ENCODE data around the gene MYLK.

Gene MYLK

DNA sequence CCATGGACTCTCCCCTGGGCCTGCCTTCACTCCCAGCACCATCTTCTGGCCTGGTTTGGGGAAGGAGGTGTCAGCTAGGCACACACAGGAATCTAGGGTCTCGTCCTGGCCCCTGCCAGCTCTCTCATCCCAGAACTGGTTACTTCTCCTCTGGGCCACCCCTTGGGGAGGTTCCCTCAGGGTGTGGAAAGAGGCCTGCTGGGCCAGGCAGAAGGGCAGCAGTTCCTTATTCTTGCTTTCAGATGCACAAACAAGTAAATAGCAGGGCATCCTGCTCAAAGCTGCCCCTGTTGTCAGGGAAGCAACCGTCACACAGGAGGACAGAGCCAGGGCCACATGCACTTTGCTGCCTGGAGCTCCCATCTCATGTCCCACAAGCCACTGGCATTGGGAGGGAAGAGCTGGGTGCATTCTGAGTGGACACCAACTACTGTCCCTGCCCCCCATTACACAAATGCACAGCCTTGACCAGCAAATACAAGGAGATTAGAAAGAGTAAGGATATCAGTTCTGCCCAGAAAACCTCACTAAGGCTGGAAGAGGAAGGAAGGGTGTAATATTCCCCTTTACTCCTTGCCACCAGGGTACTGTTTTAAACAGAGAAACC, 190.4 kb downstream of the MYLK start:
- no peak for DNase-seq

DNA sequence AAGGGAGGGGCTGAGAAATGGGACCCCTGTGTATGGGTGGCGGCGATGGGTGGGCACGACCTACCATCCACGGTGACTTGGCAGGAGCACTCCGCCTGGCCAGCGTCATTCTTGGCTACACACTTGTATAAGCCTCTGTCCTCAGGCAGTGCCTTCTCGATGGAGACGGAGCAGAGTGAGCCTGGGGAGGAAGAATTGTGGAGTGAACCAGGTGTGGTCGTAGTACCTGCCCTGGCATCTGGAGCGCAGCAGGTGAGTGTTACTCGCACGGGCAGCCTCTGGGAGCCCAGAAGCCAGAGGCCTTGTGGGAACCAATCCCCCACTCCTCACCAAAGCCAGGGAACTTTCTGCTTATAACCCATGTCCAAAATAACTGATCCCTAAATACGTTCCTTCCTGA, 191.5 kb downstream of the MYLK start:
- DNase-seq, result no peak

DNA sequence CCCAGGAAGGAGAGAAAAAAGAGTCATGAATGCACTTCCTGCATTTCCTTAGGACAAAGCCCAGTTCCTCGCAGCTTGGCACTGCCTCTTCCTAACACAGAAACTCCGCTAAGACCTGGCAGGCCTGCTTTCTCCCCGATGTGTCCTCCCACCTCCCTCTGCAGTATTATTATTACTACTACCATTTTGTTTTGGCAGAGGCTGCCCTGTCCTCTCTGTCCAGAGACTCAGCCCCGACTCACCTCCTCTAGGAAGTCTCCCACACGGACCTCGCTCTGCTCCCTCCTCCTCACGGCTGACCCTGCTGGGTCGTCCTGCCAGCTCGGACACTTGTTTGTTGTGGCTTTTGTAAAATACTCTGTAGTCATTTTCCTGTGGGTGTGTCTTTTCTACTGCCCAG, 192.1 kb downstream of the MYLK start:
- no peak for DNase-seq

DNA sequence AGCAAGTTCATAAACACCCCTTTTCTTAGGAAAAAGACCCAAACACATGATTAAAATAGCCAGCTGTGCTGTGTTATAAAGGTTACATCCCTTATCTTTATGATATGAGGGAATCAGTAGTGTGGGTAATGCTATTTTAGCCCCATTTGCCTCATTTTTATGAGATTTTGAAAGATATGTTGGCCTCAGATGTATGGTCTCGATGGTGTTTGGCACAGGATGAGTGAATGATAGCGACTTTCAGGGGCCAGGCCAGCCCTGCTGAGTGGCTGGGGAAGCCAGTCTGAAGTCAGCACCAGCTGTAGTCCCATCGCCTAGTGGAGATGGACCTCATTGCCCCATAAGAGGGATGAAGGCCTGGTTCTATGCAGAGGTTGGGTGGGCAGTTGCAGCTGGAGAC, 194.3 kb downstream of the MYLK start:
- no peak for DNase-seq

DNA sequence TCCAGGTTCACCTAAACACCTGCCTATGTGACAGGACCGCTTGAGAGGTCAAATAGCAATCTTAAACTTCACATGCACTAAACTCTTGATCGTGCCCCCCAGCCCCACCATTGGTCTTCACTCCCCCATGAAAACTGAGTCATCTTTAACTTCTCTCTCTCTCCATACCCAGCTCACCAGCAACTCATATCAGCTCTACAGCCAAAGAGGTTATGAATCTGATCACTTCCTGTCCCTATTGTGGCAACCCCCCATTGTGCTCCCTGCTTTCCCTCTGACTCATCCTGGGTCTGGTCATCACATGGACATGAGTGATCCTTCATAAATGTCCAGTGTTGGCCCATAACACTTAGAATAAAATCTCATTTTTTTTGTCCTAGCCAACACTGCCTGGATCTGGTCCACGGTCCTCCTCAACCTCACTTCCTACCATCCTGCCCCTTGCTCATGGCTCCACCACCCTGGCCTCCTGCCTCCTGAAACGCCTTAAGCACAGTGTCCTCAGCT, 195.8 kb downstream of the MYLK start:
- DNase-seq, result peak; percentile 22

DNA sequence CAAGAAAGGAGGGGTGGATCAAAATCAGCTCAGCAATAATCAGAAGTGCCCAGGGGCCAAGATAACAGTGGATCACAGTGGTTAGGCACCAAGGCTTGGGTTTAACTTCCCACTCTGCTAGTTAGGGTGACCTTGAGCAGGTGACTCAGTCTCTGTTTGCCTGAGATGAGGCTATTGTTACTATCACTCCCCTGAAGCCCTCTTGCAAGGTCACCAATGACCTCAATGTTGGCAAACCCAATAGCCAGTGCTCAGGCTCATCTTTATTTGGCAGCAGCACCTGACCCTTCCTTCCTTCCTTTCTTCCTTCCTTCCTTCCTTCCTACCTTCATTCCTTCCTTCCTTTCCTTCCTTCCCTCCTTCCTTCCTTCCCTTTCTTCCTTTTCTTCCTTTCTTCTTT, 196.8 kb downstream of the MYLK start:
- peak; percentile 38 for DNase-seq

DNA sequence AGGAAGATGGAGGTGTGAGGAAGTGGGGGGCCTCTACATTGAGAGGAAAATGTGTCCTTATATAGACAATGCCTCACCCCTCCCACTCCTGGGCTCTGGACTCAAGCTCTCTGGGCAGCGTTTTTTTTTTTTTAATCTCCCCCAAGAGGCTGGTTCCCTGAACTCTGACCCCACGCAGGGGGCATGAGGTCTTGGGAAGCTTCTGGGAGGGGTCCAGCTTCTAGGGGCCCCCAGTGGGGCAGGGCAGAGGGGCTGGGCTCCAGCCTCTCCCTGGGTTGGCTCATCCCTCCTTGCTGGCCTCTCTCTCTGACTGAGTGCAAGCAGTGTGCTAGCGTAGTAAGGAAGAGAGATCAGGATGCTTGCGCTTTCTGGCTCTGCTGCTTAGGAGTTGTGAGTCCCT, 197.9 kb downstream of the MYLK start:
- DNase-seq, result no peak

DNA sequence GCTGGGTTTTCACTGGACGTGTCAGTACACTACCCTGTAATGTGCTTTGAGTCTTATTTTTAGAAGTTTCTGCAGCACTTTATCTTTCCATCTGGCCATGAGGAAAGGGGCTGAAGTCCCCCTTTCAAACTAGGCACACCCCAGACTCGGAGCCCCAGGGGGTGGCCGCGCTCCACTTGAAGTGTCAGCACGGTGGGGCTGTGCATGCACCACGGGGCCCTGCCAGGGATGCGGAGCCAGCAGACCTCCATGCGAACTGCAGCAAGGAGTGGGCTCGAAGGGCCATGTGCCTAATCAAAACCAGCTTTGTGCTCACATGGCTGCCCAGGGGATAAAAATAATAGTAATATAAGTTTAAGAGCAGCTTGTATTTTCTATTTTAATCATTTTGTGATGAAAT, 198.4 kb downstream of the MYLK start:
- no peak for DNase-seq

DNA sequence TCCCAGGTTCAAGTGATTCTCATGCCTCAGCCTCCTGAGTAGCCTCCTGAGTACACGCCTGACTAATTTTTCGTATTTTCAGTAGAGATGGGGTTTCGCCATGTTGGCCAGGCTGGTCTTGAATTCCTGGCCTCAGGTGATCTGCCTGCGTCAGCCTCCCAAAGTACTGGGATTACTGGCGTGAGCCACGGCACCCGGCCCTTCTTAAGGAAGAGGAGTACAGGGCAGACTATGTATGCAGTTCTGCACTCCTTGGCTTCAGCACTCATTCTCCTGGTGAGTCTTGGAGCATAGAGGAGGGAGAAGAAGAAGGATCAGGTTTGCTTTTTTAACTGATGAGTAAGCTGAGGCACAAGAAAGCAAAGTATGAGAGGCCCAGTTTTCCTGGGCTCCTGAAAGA, 199.5 kb downstream of the MYLK start:
- no peak for DNase-seq

DNA sequence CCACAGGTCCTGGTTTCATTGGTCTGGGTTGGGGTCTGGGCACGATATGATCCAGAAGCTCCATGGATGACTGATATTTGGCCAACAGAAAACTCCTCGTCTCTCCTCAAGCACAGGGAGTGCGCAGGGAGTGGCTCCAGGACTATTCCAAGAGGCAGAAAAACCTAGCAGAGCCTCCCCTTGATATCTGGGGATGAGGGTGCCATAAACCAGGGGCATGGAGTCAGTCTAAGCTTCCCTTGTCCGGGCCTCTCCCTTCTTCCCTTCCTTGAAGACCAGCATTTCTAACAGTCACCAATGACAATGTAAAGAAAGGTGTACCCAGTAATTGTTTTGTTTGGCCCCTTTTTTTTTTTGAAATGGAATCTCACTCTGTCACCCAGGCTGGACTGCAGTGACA, 199.9 kb downstream of the MYLK start:
- DNase-seq, result no peak

DNA sequence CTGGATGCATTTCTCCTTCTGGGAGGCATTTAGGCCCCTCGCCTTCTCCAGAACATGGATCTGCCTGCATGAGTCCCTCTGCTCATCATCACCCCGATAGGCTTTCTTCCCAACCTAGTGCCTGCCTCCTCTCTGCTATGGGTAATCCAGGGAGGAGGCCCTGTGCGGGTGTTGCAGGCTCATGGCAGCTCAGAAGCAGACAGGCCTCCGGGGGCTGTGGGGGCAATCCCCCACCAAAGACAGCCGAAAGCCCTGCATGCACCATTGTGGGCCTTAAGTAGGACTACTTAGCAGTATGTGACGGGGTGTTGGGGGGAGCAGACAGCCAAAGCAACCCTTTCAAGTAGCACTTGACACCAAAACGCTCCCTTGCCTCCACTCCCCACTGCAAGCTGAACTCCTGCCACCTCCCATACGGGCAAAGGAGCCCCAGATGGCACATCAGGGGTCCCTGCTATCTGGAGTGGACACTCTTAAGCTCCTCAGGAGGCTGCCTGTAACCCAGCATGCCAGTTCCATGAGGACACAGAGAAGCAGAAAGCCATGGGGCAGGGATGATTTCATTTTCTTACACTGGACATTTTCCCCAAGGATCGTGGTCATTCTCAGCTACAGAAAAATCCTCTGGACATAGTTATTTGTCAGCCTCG, 200.5 kb downstream of the MYLK start:
- DNase-seq, result no peak

DNA sequence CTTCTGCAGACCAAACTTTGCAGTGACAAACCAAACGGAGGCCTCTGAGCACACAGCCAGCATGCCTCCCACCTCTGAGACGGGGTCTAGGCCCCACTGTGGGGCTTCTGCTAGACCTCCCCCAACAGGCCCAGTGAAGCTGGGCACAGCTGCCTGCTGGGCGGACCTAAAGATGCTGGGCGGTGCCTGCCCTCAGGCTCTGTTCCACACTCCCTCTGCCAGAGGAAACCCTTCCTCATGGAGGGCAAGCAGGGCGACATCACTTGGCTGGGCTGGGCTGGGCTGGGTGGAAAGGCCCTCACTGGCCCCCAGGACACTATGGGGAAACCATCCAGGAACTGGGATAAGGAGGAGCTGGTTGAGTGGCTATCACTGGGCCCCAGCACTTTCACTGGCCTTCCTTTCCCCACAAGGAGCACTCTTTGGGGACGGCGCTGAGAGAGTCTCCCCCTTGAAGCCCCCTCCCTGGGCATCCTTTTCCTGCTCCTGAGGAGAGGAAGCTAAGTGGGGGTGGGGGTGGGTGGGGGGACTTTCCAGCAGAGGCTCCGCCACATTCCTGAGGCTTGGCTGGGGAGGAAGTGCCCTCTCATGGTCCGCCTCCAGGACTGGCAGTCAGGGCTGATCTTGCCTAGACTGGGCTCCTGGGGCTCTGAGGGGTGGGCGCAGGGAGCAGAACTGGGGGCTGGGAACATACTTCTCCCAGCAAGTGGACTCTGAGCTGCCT, 201.2 kb downstream of the MYLK start:
- no peak for DNase-seq

DNA sequence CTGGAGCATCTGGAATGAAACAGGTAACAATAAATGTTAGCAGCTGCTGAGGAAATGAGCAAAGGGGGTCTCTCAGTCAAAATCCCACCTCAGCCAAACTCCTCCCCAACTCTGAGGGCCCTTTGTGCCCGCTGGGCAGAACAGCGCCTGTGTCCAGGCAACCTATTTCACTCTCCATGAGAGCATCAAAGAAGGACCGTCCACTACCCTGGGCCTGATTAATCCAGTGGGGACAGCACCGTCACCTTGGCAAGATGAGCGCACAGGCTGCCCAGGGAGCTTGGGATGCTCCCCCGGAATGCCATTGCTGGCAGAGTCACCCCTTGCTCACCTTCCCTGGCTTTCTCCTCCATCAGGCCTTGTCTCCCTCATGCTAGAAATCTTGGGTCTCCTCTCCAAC, 201.8 kb downstream of the MYLK start:
- no peak for DNase-seq

DNA sequence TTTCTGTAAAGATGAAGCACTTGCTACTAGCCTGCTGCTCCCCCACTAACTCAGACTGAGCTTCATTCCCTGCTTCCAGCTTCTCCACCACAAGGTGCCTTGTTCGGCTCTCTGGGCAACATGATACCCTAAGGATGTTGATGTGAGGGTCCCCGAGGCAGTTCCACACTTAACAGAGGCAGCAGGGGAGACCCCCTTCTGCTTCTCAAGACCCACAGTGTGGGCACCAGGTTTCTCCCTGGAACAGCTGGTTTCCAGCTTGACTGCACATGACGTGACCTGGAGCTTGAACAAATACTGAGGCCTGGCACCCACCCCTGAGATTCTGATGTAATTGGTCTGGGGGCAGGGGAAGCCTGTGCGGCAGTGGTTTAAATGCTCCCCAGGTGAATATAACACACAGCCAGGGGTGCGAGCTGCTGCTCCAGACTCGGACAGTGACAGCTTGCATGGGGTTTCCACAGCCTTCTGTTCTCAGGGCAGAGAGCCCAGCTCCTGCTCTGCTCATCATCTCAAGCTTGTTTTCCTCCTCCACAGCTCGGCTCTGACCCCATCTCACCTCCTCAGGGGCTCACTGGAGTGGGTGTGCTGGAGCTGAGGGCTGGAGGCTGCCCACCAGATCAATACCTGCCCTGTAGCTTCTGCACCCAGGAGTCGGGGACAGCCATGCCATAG, 204.3 kb downstream of the MYLK start:
- no peak for DNase-seq

DNA sequence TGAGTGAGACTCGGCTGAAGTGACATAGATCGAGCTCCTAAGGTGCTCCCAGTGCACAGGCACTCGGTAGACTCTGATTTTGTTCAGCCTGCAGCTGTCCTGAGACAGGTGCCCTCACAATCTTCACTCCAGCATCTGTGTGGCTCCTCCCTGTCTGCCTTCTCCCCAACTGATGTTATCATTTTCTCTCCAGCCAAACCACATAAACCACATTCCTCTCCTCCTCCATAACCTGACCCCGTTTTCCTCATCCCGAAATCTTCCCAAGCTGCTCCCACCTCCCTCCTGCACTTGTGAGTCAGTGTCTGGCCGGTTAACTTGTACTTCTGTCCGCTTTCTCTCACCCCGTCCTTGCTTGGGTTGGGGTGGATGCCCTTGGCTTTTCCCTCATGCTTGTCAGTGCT, 206.0 kb downstream of the MYLK start:
- DNase-seq, result no peak

DNA sequence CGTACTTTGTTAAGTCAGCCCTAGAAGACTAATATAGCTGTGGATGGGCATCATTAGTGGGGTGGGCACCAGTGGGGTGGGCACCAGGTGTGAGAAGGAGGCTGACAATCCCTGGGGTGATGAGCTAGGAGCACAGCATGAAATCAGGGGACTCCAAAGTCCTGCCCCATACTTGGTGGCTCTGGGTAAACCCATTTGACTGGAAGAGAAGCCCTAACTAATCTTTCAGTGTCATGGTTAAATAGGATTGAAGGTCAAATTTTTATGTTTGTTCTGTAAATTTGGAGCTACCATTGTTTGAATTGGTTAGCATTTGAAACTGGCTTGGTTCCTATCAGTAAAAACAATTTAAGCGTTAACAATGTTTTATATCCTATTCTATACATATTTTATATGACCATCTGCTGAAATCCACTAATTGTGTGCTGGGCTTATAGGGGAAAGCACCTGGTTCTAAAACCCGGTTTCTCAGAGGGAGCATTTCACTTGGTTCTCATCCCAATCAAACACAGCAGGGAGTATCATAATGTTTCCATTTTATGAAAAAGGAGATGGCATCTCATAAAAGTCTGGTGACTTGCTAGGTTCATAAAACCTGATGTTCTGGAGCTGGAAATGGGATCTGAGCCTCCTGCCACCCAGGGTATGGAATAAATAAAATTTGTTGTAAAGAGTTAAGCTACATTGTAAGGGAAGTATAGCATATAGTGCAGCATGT, 211.5 kb downstream of the MYLK start:
- DNase-seq, result no peak

DNA sequence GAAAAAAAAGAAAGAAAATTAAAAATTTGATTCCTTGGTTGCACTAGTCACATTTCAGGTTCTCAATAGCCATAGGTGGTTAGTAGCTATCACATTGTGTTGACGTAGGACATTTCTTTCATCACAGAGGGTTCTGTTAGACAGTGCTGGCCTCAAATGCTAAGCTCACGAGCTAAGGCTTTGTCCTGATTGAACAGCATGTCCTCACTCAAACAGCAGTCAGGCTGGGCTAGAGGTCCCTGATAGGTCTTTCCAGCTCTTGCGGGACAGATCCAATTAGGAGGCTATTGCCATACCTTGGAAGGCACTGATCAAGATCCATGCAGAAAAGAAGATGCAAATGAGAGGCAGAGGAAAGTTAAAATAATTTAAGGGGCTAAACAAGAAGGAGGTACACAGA, 213.4 kb downstream of the MYLK start:
- no peak for DNase-seq

DNA sequence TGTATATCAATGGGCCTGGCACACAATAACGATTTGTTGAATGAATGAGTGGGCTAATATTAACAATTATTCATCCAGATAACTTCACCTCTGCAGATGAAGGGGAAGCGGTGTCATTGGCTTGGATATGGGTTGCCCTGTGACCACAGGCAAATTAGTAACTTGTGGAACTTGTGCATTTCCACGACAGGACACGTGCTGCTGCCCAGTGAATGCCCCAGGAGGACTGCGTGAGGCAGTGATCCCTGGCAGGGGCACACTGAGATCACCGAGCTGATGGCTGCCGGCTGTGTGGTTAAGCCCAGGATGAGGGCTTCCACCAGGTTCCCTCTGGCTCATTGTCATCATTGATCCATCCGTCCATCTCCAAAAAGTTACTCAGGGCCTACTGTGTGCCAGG, 215.2 kb downstream of the MYLK start:
- DNase-seq, result no peak

DNA sequence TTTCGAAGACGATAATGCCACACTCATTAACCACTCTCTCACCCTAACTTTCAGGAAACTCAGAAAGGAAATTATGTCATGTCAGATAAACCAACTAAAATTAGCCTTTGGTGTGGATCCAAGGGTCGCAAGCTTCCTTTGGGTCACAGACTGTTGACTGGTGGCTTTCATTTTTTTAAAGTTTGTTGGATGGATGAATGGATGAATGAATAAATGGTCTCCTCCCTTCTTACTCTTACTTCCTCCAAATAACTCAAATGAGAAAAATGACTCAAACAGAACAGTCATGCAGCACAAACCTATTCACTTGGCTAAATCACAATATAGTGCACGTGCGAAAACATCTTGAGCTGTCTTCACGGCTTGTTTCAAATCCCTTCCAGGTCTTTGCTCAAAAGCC, 216.3 kb downstream of the MYLK start:
- DNase-seq, result no peak

DNA sequence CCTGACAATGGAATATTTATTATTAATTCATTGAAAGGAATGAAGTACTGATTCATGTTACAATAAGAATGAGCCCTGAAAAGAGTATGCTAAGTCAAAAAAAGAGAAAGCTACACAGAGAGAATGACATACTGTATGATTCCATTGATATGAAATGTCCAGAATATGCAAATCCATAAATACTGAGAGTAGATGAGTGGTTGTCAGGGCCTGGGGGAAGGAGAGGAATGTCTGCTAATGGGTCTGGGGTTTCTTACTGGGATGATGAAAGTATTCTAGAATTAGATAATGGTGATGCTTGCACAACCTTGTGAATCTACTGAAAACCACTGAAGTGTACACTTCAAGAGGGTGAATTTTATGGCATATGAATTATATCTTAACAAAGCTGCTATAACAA, 219.4 kb downstream of the MYLK start:
- DNase-seq, result no peak

DNA sequence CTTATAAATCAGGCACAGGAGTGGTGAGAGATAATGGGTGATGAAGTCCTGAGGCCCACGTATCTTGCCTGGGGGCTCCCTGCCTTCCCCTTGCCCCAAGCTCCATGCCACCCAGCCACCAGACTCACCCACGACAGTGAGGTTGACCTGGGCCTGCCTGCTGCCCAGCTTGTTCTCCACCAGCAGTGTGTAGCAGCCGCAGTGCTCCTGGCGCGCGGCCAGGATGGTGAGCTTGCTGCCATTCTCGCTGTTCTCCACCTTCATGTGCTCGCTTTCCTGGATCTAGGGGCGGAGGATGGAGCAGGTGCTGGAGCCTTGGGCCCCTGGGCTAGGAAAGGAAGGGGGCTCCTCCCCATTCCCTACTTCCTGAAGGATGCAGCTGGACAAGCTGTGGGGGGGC, 220.2 kb downstream of the MYLK start:
- no peak for DNase-seq

DNA sequence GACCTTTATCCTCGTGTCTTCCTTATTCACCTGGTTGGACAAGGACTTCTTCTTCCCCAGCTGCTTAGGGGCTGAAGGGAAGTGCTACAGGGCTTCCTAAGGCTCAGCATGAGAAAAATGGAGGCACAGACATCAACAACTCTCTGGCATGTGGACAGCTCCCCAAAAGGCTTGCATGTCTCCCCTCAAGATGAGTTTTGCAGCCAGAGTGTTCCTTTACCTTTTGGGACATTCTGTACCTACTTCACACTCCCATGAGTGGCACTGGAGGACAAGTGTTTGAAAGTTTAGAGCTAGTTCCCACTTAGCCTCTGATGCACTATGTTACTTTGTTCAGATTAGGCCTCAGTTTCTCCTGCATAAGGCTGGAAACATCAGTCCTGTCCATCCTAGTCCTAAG, 222.2 kb downstream of the MYLK start:
- DNase-seq, result no peak

DNA sequence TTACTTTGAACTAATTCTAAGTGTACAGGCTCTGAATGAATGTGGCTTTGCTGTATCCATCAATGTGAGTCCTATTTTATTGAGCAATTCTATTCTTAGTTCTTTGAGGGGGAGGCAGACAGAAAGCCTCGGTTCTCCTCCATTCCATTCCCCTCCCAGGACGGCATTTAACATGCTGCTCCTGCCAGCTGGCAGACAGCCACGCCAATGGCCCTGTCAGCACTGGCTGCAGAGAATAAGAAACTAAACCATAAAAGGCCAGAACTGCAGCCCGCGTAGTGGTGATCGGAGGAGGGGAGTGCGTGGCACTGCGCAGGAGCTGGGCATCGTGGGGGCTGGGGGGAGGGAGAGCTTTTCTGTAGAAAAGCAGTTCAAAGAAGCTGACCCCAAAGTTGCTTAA, 223.2 kb downstream of the MYLK start:
- DNase-seq, result no peak
